ENCODE results near the gene LRRC43.

The LRRC43 gene, protein sequence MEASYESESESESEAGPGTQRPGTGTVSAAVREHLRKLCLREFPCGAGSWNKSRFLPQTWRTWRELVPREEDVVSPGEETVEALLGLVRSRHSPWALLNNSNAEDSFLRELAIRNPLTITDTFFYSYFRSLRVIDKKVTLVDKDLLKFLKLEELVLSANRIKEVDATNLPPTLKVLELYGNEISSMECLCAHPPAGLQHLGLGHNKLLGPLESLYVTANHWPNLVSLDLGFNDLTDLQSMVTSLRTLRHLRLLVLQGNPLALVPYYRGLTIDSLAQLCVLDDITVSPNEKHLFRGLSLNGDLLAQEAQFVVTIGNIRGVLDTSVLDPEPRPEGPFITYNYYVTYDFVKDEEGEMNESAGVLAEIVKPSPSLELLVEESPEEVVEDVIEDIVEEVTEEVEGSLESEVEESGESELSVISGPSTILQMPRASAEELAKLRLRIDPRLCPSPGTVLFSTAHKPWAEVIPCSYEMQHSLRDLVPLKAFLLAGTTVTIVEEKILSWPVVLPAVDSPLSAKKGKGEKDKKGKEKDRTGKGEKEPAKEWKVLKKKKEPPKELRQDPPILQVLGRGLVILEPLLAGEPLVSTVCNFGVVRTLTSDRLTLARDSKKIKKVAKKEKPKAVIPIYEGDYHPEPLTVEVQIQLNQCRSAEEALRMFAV

DNA sequence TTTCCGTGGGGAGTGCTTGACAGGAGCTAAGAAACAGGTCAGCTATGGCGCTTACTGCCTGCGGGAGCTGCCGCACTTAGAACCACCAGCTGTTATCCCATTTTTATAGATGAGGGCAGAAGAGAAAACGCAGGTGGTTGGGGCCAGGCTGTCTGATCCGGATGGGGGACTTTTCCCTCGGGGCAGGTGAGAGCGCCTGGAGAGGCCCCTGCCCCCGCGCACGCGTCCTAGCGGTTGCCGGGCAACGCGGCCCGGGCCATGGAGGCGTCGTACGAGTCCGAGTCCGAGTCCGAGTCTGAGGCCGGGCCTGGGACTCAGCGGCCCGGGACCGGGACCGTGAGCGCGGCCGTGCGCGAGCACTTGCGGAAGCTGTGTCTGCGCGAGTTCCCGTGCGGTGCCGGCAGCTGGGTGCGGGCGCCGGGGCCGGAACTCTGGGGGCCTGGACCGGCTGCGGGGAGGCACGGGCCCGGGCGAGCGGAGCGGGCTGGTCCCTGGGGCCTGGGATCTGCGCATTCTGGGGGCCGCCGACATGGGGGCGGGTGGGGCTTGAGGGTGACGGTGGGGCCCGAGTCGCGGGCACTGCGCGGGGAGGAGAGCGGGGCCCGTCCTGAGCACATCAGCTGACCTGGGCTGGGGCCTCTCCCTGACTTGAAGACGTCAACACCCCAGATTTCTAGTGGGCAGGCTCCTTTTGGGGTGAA is at the start of gene LRRC43:
TSS of gene LRRC43 (plus strand) at position 237 of the 701 bp plus-strand sequence. CDS start at position 259, 22 bp downstream.
- H3K27me3 ChIP-seq (ENCODE audit: insufficient read depth, insufficient read length) = peaks cover 28% of the 10 kb centered on the region
- TF ChIP-seq ZNF274 (IDR thresholded peaks at IDR 0.05; ENCODE audit: low read depth, low read length) = no peak
- TF ChIP-seq YY1 (IDR thresholded peaks at IDR 0.05; ENCODE audit: insufficient read depth, insufficient read length) = no peak
- no peak for TF ChIP-seq SUZ12 (IDR thresholded peaks at IDR 0.05; ENCODE audit: extremely low read depth, insufficient read depth, insufficient read length)
- no peak for DNase-seq (ENCODE audit: low read depth, low spot score)
- no peaks in the 10 kb centered on the region for H3K9me3 ChIP-seq (ENCODE audit: insufficient read depth, low read length)
- peak within 1 kb of the TSS; percentile 56 for H3K9ac ChIP-seq (ENCODE audit: insufficient read length, low read depth)
- H3K4me1 ChIP-seq (ENCODE audit: insufficient read depth, insufficient read length) = peaks cover 3% of the 10 kb centered on the region
- H3K4me3 ChIP-seq (ENCODE audit: insufficient read length, low read depth) = peak within 1 kb of the TSS; percentile 58
- no peaks in the 10 kb centered on the region for H3K36me3 ChIP-seq (ENCODE audit: insufficient read depth, insufficient read length, low read length)

DNA sequence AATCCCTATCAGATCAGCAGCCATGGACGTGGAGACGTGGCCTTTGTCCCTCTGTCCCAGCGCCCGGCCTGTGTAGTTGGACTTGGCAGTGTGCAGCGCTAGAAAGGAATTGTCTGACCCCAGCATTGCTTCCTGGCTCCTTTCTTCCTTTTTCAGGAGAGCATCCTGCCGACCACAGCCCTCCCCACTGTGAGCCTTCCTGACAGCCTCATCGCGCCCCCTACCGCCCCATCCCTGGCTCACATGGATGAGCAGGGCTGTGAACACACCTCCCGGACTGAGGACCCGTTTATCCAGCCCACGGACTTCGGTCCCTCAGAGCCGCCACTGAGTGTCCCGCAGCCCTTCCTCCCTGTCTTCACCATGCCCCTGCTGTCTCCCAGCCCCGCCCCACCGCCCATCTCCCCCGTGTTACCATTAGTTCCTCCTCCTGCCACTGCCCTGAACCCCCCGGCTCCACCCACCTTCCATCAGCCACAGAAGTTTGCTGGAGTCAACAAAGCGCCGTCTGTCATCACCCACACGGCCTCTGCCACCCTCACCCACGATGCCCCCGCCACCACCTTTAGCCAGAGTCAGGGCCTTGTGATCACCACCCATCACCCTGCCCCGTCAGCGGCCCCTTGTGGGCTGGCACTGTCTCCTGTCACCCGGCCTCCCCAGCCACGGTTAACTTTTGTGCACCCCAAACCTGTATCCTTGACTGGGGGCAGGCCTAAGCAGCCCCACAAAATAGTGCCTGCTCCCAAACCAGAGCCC is 49.6 kb upstream of the LRRC43 start:
- DNase-seq (ENCODE audit: low read depth, low spot score) = no peak
- H3K9me3 ChIP-seq (ENCODE audit: insufficient read depth, low read length) = no peaks in the 10 kb centered on the region
- H3K27me3 ChIP-seq (ENCODE audit: insufficient read depth, insufficient read length) = no peaks in the 10 kb centered on the region
- TF ChIP-seq SUZ12 (IDR thresholded peaks at IDR 0.05; ENCODE audit: extremely low read depth, insufficient read depth, insufficient read length) (no peak), ZNF274 (IDR thresholded peaks at IDR 0.05; ENCODE audit: low read depth, low read length) (no peak), YY1 (IDR thresholded peaks at IDR 0.05; ENCODE audit: insufficient read depth, insufficient read length) (no peak)
- peaks cover 11% of the 10 kb centered on the region for H3K4me1 ChIP-seq (ENCODE audit: insufficient read depth, insufficient read length)
- no peak overlapping the region for H3K4me3 ChIP-seq (ENCODE audit: insufficient read length, low read depth)
- no peak overlapping the region for H3K9ac ChIP-seq (ENCODE audit: insufficient read length, low read depth)
- H3K36me3 ChIP-seq (ENCODE audit: insufficient read depth, insufficient read length, low read length) = peaks cover 86% of the 10 kb centered on the region

DNA sequence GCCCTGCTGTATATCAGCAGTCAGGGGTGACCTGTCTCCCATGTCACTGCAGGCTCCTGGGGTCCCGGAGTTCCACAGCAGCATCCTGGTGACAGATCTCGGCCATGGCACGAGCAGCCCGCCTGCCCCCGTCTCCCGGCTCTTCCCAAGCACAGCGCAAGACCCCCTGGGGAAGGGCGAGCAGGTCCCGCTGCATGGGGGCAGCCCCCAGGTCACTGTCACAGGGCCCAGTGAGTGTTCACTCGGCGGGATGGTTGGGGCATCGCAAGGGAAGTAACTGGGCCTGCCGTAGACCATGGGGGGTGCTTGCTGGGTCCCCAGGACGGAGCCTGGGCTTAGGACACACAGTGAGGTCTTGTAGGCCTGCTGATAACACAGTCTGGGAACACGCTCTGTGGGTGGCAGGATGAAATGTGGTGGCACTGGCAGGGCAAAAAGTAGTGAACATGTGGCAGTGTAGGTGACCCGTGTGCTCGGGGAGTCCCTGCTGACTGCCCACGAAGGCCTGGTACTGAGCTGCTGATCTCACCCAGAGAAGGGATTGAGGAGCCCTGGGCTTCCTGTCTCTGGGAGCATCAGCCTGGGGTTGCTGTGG is 47.4 kb upstream of the LRRC43 start:
- Histone ChIP-seq H3K4me1 (ENCODE audit: insufficient read depth, insufficient read length) (peaks cover 7% of the 10 kb centered on the region), H3K4me3 (ENCODE audit: insufficient read length, low read depth) (no peak overlapping the region), H3K9me3 (ENCODE audit: insufficient read depth, low read length) (peaks cover 15% of the 10 kb centered on the region; the same call in 1 of the 2 replicates), H3K27me3 (ENCODE audit: insufficient read depth, insufficient read length) (no peaks in the 10 kb centered on the region), H3K9ac (ENCODE audit: insufficient read length, low read depth) (no peak overlapping the region), H3K36me3 (ENCODE audit: insufficient read depth, insufficient read length, low read length) (peaks cover 83% of the 10 kb centered on the region)
- no peak for DNase-seq (ENCODE audit: low read depth, low spot score)
- TF ChIP-seq ZNF274 (IDR thresholded peaks at IDR 0.05; ENCODE audit: low read depth, low read length) (no peak), SUZ12 (IDR thresholded peaks at IDR 0.05; ENCODE audit: extremely low read depth, insufficient read depth, insufficient read length) (no peak), YY1 (IDR thresholded peaks at IDR 0.05; ENCODE audit: insufficient read depth, insufficient read length) (no peak)

DNA sequence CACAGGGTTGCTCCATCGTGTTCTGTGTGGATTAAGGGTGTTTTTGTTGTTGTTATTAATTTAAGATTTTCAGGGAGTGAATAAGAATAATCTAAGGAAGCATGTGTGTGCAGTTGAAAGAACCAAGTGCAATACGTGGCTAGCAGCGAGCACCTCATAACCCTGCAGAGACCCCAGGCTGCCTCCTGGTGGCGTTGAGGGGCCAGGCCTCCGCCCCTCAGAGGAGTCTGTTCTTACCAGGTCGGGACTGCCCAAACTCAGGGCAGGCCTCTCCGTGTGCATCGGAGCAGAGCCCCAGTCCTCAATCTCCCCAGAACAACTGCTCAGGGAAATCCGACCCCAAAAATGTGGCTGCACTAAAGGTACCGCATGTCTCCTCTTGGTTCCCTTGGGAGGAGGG is 45.7 kb upstream of the LRRC43 start:
- no peak for DNase-seq (ENCODE audit: low read depth, low spot score)
- no peaks in the 10 kb centered on the region for H3K27me3 ChIP-seq (ENCODE audit: insufficient read depth, insufficient read length)
- H3K9me3 ChIP-seq (ENCODE audit: insufficient read depth, low read length) = peaks cover 32% of the 10 kb centered on the region
- TF ChIP-seq ZNF274 (IDR thresholded peaks at IDR 0.05; ENCODE audit: low read depth, low read length) = no peak
- no peak for TF ChIP-seq YY1 (IDR thresholded peaks at IDR 0.05; ENCODE audit: insufficient read depth, insufficient read length)
- TF ChIP-seq SUZ12 (IDR thresholded peaks at IDR 0.05; ENCODE audit: extremely low read depth, insufficient read depth, insufficient read length) = no peak
- H3K4me3 ChIP-seq (ENCODE audit: insufficient read length, low read depth) = no peak overlapping the region
- no peak overlapping the region for H3K9ac ChIP-seq (ENCODE audit: insufficient read length, low read depth)
- peaks cover 7% of the 10 kb centered on the region for H3K4me1 ChIP-seq (ENCODE audit: insufficient read depth, insufficient read length)
- H3K36me3 ChIP-seq (ENCODE audit: insufficient read depth, insufficient read length, low read length) = peaks cover 88% of the 10 kb centered on the region

DNA sequence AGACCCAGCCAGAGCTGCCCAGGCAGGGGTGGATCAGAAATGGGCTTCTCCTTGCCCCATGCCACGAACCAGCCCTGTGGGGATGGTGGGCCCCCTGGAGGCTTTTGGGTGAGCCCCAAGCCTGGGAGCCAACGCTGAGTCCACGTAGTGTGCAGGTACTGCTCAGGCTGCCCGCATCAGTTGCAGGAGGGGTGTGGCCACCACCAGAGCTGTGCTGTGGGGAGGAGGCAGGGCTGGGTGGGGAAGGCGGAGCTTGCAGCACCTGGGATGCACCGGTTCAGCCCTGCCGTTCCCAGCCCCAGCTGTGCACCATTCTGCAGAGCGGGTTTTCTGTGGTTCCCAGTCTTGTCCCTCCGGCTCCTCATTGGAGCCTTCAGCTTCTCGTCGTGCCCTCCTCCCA is 45.2 kb upstream of the LRRC43 start:
- Histone ChIP-seq H3K36me3 (ENCODE audit: insufficient read depth, insufficient read length, low read length) (peaks cover 88% of the 10 kb centered on the region), H3K27me3 (ENCODE audit: insufficient read depth, insufficient read length) (no peaks in the 10 kb centered on the region), H3K9ac (ENCODE audit: insufficient read length, low read depth) (no peak overlapping the region), H3K4me3 (ENCODE audit: insufficient read length, low read depth) (no peak overlapping the region), H3K4me1 (ENCODE audit: insufficient read depth, insufficient read length) (peaks cover 7% of the 10 kb centered on the region), H3K9me3 (ENCODE audit: insufficient read depth, low read length) (peaks cover 36% of the 10 kb centered on the region)
- TF ChIP-seq SUZ12 (IDR thresholded peaks at IDR 0.05; ENCODE audit: extremely low read depth, insufficient read depth, insufficient read length) = no peak
- no peak for TF ChIP-seq YY1 (IDR thresholded peaks at IDR 0.05; ENCODE audit: insufficient read depth, insufficient read length)
- no peak for TF ChIP-seq ZNF274 (IDR thresholded peaks at IDR 0.05; ENCODE audit: low read depth, low read length)
- DNase-seq (ENCODE audit: low read depth, low spot score) = no peak

DNA sequence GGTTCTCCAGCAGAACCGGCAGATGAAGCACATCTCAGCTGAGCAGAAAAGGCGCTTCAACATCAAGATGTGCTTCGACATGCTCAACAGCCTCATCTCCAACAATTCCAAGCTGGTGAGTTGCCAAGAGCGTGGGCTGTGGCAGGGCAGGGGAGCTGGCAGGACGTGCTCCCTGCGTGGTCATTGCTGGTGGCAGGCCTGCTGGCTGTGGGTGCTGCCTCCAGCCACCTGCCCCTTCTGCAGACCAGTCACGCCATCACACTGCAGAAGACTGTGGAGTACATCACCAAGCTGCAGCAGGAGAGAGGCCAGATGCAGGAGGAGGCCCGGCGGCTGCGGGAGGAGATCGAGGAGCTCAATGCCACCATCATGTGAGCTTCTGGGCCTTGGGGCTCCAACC is 44.7 kb upstream of the LRRC43 start:
- Histone ChIP-seq H3K36me3 (ENCODE audit: insufficient read depth, insufficient read length, low read length) (peaks cover 88% of the 10 kb centered on the region), H3K9me3 (ENCODE audit: insufficient read depth, low read length) (peaks cover 41% of the 10 kb centered on the region), H3K27me3 (ENCODE audit: insufficient read depth, insufficient read length) (no peaks in the 10 kb centered on the region), H3K9ac (ENCODE audit: insufficient read length, low read depth) (no peak overlapping the region), H3K4me1 (ENCODE audit: insufficient read depth, insufficient read length) (peaks cover 7% of the 10 kb centered on the region), H3K4me3 (ENCODE audit: insufficient read length, low read depth) (no peak overlapping the region)
- no peak for DNase-seq (ENCODE audit: low read depth, low spot score)
- no peak for TF ChIP-seq YY1 (IDR thresholded peaks at IDR 0.05; ENCODE audit: insufficient read depth, insufficient read length)
- TF ChIP-seq SUZ12 (IDR thresholded peaks at IDR 0.05; ENCODE audit: extremely low read depth, insufficient read depth, insufficient read length) = no peak
- no peak for TF ChIP-seq ZNF274 (IDR thresholded peaks at IDR 0.05; ENCODE audit: low read depth, low read length)
